GM23338 (cell line): ENCODE data around the gene GALNT9. TPM values are rescaled to one million over a fixed set of nuclear protein-coding genes. Genes with fewer than 3 reads are reported as not detected.

Source experiments
- ATAC-seq: fragments of 200-7000 bp; cut with Tn5 transposase; 3 replicates; pipeline ENCODE4 v1.9.1; 2020
- DNase-seq: peaks from one replicate; pipeline ENCODE4 v3.0.0-alpha.2; 2015; ENCODE audit warnings: low spot score
- H2AFZ ChIP-seq: fragments of 200-600 bp; sonication (generic); 2 replicates; pipeline ENCODE4 v1.8.0; 2016; ENCODE audit warnings: antibody characterized with exemption, mild to moderate bottlenecking, moderate library complexity
- H3F3A ChIP-seq: fragments of 200-600 bp; sonication (generic); replicated peaks from 2 replicates; pipeline ENCODE4 v1.8.0; 2017; ENCODE audit warnings: antibody characterized with exemption, mixed run types, low read depth
- H3K27ac ChIP-seq: fragments of 200-600 bp; sonication (generic); 2 replicates; pipeline ENCODE4 v1.6.1; 2016; ENCODE audit warnings: low read depth
- H3K27me3 ChIP-seq: fragments of 200-600 bp; sonication (generic); 2 replicates; pipeline ENCODE4 v1.8.0; 2016; ENCODE audit warnings: mild to moderate bottlenecking, mixed run types, moderate library complexity; ENCODE audit not compliant: insufficient read depth
- H3K36me3 ChIP-seq: fragments of 200-600 bp; sonication (generic); 2 replicates; pipeline ENCODE4 v1.8.0; 2016; ENCODE audit warnings: mild to moderate bottlenecking; ENCODE audit not compliant: insufficient read depth
- H3K4me1 ChIP-seq: fragments of 200-600 bp; sonication (generic); 2 replicates; pipeline ENCODE4 v1.8.0; 2016; ENCODE audit warnings: mild to moderate bottlenecking, moderate library complexity; ENCODE audit not compliant: insufficient read depth
- H3K4me2 ChIP-seq: fragments of 200-600 bp; sonication (generic); 2 replicates; pipeline ENCODE4 v1.7.1; 2017; ENCODE audit warnings: mixed run types
- H3K4me3 ChIP-seq: fragments of 200-600 bp; sonication (generic); 2 replicates; pipeline ENCODE4 v1.6.1; 2016; ENCODE audit warnings: mixed run types
- H3K79me2 ChIP-seq: fragments of 200-600 bp; sonication (generic); replicated peaks from 2 replicates; pipeline ENCODE4 v1.8.0; 2017; ENCODE audit warnings: mild to moderate bottlenecking; ENCODE audit not compliant: insufficient read depth
- H3K9me2 ChIP-seq: fragments of 200-600 bp; sonication (generic); 2 replicates; pipeline ENCODE4 v1.8.0; 2017; ENCODE audit not compliant: insufficient read depth
- H4K20me1 ChIP-seq: fragments of 200-600 bp; sonication (generic); replicated peaks from 2 replicates; pipeline ENCODE4 v1.8.0; 2017; ENCODE audit warnings: mild to moderate bottlenecking; ENCODE audit not compliant: insufficient read depth
- H3K27ac Mint-ChIP-seq: 2 replicates; pipeline ENCODE4 v1.8.0; 2020; ENCODE audit warnings: inconsistent platforms, mild to moderate bottlenecking, moderate library complexity, mixed read lengths
- H3K27me3 Mint-ChIP-seq: 3 replicates; pipeline ENCODE4 v1.8.0; 2022; ENCODE audit warnings: low read depth, mild to moderate bottlenecking, moderate library complexity, mixed read lengths, inconsistent platforms; ENCODE audit not compliant: insufficient read depth, poor library complexity
- H3K36me3 Mint-ChIP-seq: 3 replicates; pipeline ENCODE4 v1.8.0; 2021; ENCODE audit warnings: low read depth, mild to moderate bottlenecking, inconsistent platforms, moderate library complexity, mixed read lengths
- H3K4me1 Mint-ChIP-seq: 3 replicates; pipeline ENCODE4 v1.8.0; 2020; ENCODE audit warnings: mild to moderate bottlenecking, inconsistent platforms, mixed read lengths
- H3K4me3 Mint-ChIP-seq: 3 replicates; pipeline ENCODE4 v1.8.0; 2021; ENCODE audit warnings: moderate library complexity, mild to moderate bottlenecking, inconsistent platforms, mixed read lengths
- H3K9me3 Mint-ChIP-seq: 3 replicates; pipeline ENCODE4 v1.8.0; 2020; ENCODE audit warnings: moderate library complexity, mild to moderate bottlenecking, inconsistent platforms, mixed read lengths
- CREB1 ChIP-seq: fragments of 250-450 bp; sonication (Bioruptor Pico); IDR thresholded peaks from 2 replicates; pipeline ENCODE4 v1.5.0; 2020; ENCODE audit warnings: low read depth, mild to moderate bottlenecking, moderate library complexity
- EZH2 ChIP-seq: fragments of 200-600 bp; sonication (generic); IDR thresholded peaks from one replicate; pipeline ENCODE4 v1.8.0; 2017; ENCODE audit warnings: antibody characterized with exemption, mild to moderate bottlenecking, low read depth; ENCODE audit not compliant: unreplicated experiment
- EZH2phosphoT487 ChIP-seq: fragments of 200-600 bp; sonication (generic); IDR thresholded peaks from one replicate; pipeline ENCODE4 v1.8.1; 2018; ENCODE audit warnings: antibody characterized with exemption; ENCODE audit not compliant: unreplicated experiment
- JUNB ChIP-seq: IDR thresholded peaks from one replicate; pipeline ENCODE4 v1.6.1; 2016; ENCODE audit warnings: antibody characterized with exemption; ENCODE audit not compliant: unreplicated experiment
- STAT1 ChIP-seq: IDR thresholded peaks from one replicate; pipeline ENCODE4 v1.6.1; 2016; ENCODE audit warnings: antibody characterized with exemption; ENCODE audit not compliant: unreplicated experiment
- ZNF331 ChIP-seq: fragments of 250-450 bp; sonication (Bioruptor Pico); IDR thresholded peaks from 2 replicates; pipeline ENCODE4 v1.5.0; 2020; ENCODE audit warnings: low read depth, mild to moderate bottlenecking, moderate library complexity
- polyA plus RNA-seq: library from polyadenylated mRNA; unstranded; fragments of >200 nt; fragmentation: Nextera tagmentation; extraction: Ambion mirVana; gene quantifications from 2 replicates; pipeline ENCODE4 v1.2.1, GENCODE V29; 2016
- total RNA-seq: library from RNA; depleted of rRNA; stranded (reverse); fragments of >200 nt; shearing (Covaris generic); gene quantifications from 2 replicates; pipeline ENCODE4 v1.2.3, GENCODE V29; 2014
- TF ChIP-seq, protein P1 (sequence below): IDR thresholded peaks from 2 replicates; pipeline ENCODE4 v1.6.1; 2016; ENCODE audit warnings: antibody characterized with exemption
- TF ChIP-seq, protein P2 (sequence below), 2 experiments: fragments of 200-600 bp in 1 of 2; sonication (generic) in 1 of 2; conservative IDR thresholded peaks; 2 replicates each; pipeline versions ENCODE4 v1.5.1 to v1.6.1; 2016 to 2017; ENCODE audit warnings: antibody characterized with exemption in 2 of 2, low read depth in 2 of 2, mild to moderate bottlenecking in 2 of 2, moderate library complexity in 1 of 2
- TF ChIP-seq, protein P3 (sequence below): IDR thresholded peaks from one replicate; pipeline ENCODE4 v1.6.1; 2018; ENCODE audit warnings: antibody characterized with exemption; ENCODE audit not compliant: unreplicated experiment

The GALNT9 gene
- total and polyA plus RNA-seq, 2 experiments from 2014 or later, result 0.81 to 2.5 TPM

DNA sequence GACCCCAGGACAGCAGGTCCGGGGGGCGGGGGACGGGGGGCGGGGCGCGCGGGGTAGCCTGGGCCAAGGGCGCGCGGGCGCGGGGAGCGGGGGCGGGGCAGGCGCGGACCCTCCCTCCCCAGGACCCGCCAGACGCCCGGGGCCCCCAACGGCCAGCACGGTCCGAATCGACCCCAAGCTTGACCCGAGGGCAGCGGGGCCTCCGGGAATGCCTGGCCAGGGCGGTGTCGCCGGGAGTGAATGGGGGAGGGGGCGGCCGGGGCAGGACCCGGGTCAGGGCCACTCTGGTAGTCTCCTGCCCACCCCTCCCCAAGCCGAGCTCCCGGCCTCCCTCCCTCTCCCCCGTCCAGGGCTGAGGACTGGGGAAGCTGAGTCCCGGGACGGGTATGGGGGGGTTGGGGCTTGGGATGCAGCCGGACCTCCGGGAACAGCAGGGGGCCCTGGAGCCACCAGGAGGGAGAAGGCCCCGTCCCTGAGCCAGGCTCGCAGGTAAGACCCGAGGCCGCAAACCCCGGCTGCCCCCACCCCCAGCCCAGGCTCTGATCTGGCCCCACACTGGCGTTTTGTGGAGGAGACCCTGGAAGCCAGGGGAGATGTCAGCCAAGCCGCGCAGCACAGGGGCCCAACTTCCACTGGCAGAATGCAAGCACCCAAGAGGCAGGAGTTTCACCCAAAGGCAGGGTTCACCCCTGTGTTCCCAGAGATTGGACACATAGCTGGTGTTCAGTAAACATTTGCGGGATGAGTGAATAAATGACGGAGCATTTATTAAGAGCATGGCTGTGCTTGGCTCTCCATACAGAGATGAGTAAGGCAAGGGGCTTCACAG is 545 bp upstream of the GALNT9 start:
- H3K4me3 ChIP-seq, result peak overlapping the region; percentile 48; the same call in 1 of the 2 replicates
- Mint-ChIP-seq H3K27me3 (peaks cover 45% of the 10 kb centered on the region), H3K27ac (no peak overlapping the region), H3K9me3 (no peaks in the 10 kb centered on the region), H3K36me3 (no peaks in the 10 kb centered on the region; the same call in 2 of the 3 replicates), H3K4me1 (peaks cover 8% of the 10 kb centered on the region; the same call in 2 of the 3 replicates), H3K4me3 (peak overlapping the region; percentile 47)
- no peaks in the 10 kb centered on the region; the same call in 1 of the 2 replicates for H4K20me1 ChIP-seq
- no peaks in the 10 kb centered on the region for H3K79me2 ChIP-seq
- no peak overlapping the region for H3K27ac ChIP-seq
- peak overlapping the region; percentile 71 for H3K4me2 ChIP-seq
- H3K4me1 ChIP-seq, result no peaks in the 10 kb centered on the region
- TF ChIP-seq JUNB, result no peak
- TF ChIP-seq EZH2phosphoT487, result no peak
- TF ChIP-seq, protein P1, sequence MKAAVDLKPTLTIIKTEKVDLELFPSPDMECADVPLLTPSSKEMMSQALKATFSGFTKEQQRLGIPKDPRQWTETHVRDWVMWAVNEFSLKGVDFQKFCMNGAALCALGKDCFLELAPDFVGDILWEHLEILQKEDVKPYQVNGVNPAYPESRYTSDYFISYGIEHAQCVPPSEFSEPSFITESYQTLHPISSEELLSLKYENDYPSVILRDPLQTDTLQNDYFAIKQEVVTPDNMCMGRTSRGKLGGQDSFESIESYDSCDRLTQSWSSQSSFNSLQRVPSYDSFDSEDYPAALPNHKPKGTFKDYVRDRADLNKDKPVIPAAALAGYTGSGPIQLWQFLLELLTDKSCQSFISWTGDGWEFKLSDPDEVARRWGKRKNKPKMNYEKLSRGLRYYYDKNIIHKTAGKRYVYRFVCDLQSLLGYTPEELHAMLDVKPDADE, result no peak
- TF ChIP-seq, protein P2, sequence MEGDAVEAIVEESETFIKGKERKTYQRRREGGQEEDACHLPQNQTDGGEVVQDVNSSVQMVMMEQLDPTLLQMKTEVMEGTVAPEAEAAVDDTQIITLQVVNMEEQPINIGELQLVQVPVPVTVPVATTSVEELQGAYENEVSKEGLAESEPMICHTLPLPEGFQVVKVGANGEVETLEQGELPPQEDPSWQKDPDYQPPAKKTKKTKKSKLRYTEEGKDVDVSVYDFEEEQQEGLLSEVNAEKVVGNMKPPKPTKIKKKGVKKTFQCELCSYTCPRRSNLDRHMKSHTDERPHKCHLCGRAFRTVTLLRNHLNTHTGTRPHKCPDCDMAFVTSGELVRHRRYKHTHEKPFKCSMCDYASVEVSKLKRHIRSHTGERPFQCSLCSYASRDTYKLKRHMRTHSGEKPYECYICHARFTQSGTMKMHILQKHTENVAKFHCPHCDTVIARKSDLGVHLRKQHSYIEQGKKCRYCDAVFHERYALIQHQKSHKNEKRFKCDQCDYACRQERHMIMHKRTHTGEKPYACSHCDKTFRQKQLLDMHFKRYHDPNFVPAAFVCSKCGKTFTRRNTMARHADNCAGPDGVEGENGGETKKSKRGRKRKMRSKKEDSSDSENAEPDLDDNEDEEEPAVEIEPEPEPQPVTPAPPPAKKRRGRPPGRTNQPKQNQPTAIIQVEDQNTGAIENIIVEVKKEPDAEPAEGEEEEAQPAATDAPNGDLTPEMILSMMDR (conservative IDR thresholded peaks at IDR 0.05; ENCODE audit: low read depth in 2 of 2), result no peak
- no peak for TF ChIP-seq EZH2
- no peak for TF ChIP-seq ZNF331 (CRISPR knock-in tag)
- TF ChIP-seq CREB1 (CRISPR knock-in tag), result no peak
- TF ChIP-seq STAT1, result no peak
- TF ChIP-seq, protein P3, sequence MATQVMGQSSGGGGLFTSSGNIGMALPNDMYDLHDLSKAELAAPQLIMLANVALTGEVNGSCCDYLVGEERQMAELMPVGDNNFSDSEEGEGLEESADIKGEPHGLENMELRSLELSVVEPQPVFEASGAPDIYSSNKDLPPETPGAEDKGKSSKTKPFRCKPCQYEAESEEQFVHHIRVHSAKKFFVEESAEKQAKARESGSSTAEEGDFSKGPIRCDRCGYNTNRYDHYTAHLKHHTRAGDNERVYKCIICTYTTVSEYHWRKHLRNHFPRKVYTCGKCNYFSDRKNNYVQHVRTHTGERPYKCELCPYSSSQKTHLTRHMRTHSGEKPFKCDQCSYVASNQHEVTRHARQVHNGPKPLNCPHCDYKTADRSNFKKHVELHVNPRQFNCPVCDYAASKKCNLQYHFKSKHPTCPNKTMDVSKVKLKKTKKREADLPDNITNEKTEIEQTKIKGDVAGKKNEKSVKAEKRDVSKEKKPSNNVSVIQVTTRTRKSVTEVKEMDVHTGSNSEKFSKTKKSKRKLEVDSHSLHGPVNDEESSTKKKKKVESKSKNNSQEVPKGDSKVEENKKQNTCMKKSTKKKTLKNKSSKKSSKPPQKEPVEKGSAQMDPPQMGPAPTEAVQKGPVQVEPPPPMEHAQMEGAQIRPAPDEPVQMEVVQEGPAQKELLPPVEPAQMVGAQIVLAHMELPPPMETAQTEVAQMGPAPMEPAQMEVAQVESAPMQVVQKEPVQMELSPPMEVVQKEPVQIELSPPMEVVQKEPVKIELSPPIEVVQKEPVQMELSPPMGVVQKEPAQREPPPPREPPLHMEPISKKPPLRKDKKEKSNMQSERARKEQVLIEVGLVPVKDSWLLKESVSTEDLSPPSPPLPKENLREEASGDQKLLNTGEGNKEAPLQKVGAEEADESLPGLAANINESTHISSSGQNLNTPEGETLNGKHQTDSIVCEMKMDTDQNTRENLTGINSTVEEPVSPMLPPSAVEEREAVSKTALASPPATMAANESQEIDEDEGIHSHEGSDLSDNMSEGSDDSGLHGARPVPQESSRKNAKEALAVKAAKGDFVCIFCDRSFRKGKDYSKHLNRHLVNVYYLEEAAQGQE, result no peak
- DNase-seq (peak; percentile 32), ATAC-seq (peak; percentile 39)
- H3K9me2 ChIP-seq, result no peaks in the 10 kb centered on the region
- no peak overlapping the region for H2AFZ ChIP-seq
- H3K27me3 ChIP-seq, result peaks cover 33% of the 10 kb centered on the region
- H3K36me3 ChIP-seq, result no peaks in the 10 kb centered on the region
- H3F3A ChIP-seq, result peaks cover 9% of the 10 kb centered on the region; the same call in 1 of the 2 replicates
